ENCODE measurements around the gene TAF4.

Gene TAF4

GRCh38 chr20:62007127-62007647 lies 58.5 kb downstream of the TAF4 start:
- no peak overlapping the region for H3K4me3 ChIP-seq (ENCODE audit: low read depth, low read length)

GRCh38 chr20:62006482-62006881 lies 59.2 kb downstream of the TAF4 start:
- H3K4me3 ChIP-seq (ENCODE audit: low read depth, low read length), result no peak overlapping the region
- TF ChIP-seq CTCF (IDR thresholded peaks at IDR 0.05; ENCODE audit: low read depth, low read length), result no peak

More at GRCh38 chr20:62007127-62007647, 58.5 kb downstream of the TAF4 start:
- TF ChIP-seq CTCF (IDR thresholded peaks at IDR 0.05; ENCODE audit: low read depth, low read length), result no peak

GRCh38 chr20:62004614-62005013 lies 61.1 kb downstream of the TAF4 start:
- TF ChIP-seq CTCF (IDR thresholded peaks at IDR 0.05; ENCODE audit: low read depth, low read length), result no peak

GRCh38 chr20:62003567-62004405 lies 61.9 kb downstream of the TAF4 start:
- H3K4me3 ChIP-seq (ENCODE audit: low read depth, low read length), result no peak overlapping the region
- no peak for TF ChIP-seq CTCF (IDR thresholded peaks at IDR 0.05; ENCODE audit: low read depth, low read length)

More at GRCh38 chr20:62004614-62005013, 61.1 kb downstream of the TAF4 start:
- no peak overlapping the region for H3K4me3 ChIP-seq (ENCODE audit: low read depth, low read length)

- no peak for TF ChIP-seq CTCF (IDR thresholded peaks at IDR 0.05; ENCODE audit: low read depth, low read length)
- no peak overlapping the region for H3K4me3 ChIP-seq (ENCODE audit: low read depth, low read length)
Observed at GRCh38 chr20:62002882-62003480, 62.7 kb downstream of the TAF4 start.

GRCh38 chr20:62001178-62001715 lies 64.4 kb downstream of the TAF4 start:
- TF ChIP-seq CTCF (IDR thresholded peaks at IDR 0.05; ENCODE audit: low read depth, low read length), result no peak

More at GRCh38 chr20:62001178-62001715, 64.4 kb downstream of the TAF4 start:
- H3K4me3 ChIP-seq (ENCODE audit: low read depth, low read length), result no peak overlapping the region
